H1 (cell line): ENCODE measurements around the gene CEND1. TPM values are rescaled to one million over a fixed set of nuclear protein-coding genes. Genes with fewer than 3 reads are reported as not detected.

ENCODE experiments used
- CTCF ChIA-PET: fragments of 300-600 bp; sonication (Branson Sonifier 250); formaldehyde crosslinking; loops from one replicate; lab custom pipeline; 2021; ENCODE audit not compliant: partially characterized antibody; lab: Charles Lee
- POLR2A ChIA-PET: fragments of 300-600 bp; sonication (Branson Sonifier 250); formaldehyde crosslinking; loops from one replicate; lab custom pipeline; 2021; ENCODE audit warnings: inconsistent platforms; ENCODE audit not compliant: partially characterized antibody; lab: Charles Lee
- DNase-seq, 2 experiments: peaks; one replicate each; pipeline versions ENCODE4 v3.0.0 to v3.0.0-alpha.2; 2010 to 2022; ENCODE audit warnings: low spot score in 2 of 2, low read depth in 1 of 2, mixed read lengths in 1 of 2
- FAIRE-seq: peaks from 2 replicates; lab custom pipeline; 2011; peaks lifted over from hg19 to GRCh38; lab: Jason Lieb, UNC
- H2AFZ ChIP-seq: 2 replicates; pipeline ENCODE4 v1.8.1; 2012; ENCODE audit warnings: low read length, inconsistent platforms
- H2AK5ac ChIP-seq: 2 replicates; pipeline ENCODE4 v1.6.1; 2013; ENCODE audit warnings: low read depth, low read length
- H2BK120ac ChIP-seq: replicated peaks from 2 replicates; pipeline ENCODE3; 2013; ENCODE audit warnings: low read depth, low read length, inconsistent platforms
- H2BK12ac ChIP-seq: 2 replicates; pipeline ENCODE4 v1.6.1; 2013; ENCODE audit warnings: low read depth, low read length
- H2BK15ac ChIP-seq: 2 replicates; pipeline ENCODE4 v1.6.1; 2013; ENCODE audit warnings: low read length
- H2BK20ac ChIP-seq: 2 replicates; pipeline ENCODE4 v1.6.1; 2013; ENCODE audit warnings: low read length
- H2BK5ac ChIP-seq: 2 replicates; pipeline ENCODE4 v1.6.1; 2013; ENCODE audit warnings: low read depth, low read length
- H3K14ac ChIP-seq: 2 replicates; pipeline ENCODE4 v1.6.1; 2013; ENCODE audit warnings: inconsistent platforms; ENCODE audit not compliant: insufficient read length
- H3K18ac ChIP-seq: 2 replicates; pipeline ENCODE4 v1.6.1; 2013; ENCODE audit warnings: low read length; ENCODE audit errors: extremely low read depth
- H3K23ac ChIP-seq: 2 replicates; pipeline ENCODE4 v1.6.1; 2013; ENCODE audit warnings: inconsistent platforms; ENCODE audit not compliant: insufficient read length
- H3K23me2 ChIP-seq: 2 replicates; pipeline ENCODE4 v1.6.1; 2013; ENCODE audit warnings: low read depth, low read length
- H3K27ac ChIP-seq: 2 replicates; pipeline ENCODE4 v1.6.1; 2011; ENCODE audit warnings: low read depth, low read length, inconsistent platforms
- H3K27me3 ChIP-seq, 4 experiments: replicated peaks in 1 of 4; 1 replicate in 1 of 4; 2 replicates in 3 of 4; pipeline versions ENCODE4 v1.6.1 to v1.8.1; 2011 to 2013; ENCODE audit warnings: low read length in 3 of 4, mild to moderate bottlenecking in 3 of 4, inconsistent platforms in 2 of 4, mixed read lengths in 2 of 4, moderate library complexity in 1 of 4; ENCODE audit not compliant: control insufficient read depth in 3 of 4, insufficient read depth in 3 of 4; ENCODE audit errors: extremely low read depth in 1 of 4
- H3K36me3 ChIP-seq, 4 experiments: 2 replicates each; pipeline versions ENCODE4 v1.6.1 to v1.8.1; 2011 to 2013; ENCODE audit warnings: mild to moderate bottlenecking in 4 of 4, low read length in 3 of 4, moderate library complexity in 2 of 4, control low read depth in 1 of 4, inconsistent platforms in 1 of 4; ENCODE audit not compliant: insufficient read depth in 4 of 4, control insufficient read depth in 2 of 4
- H3K4ac ChIP-seq: replicated peaks from 2 replicates; pipeline ENCODE3; 2013; ENCODE audit warnings: low read length, low read depth, mixed read lengths, inconsistent platforms; ENCODE audit not compliant: insufficient read length
- H3K4me1 ChIP-seq, 4 experiments: replicated peaks in 1 of 4; 1 replicate in 1 of 4; 2 replicates in 3 of 4; pipeline versions ENCODE4 v1.6.1 to v1.8.1; 2011 to 2013; ENCODE audit warnings: low read length in 3 of 4, inconsistent platforms in 2 of 4, mixed read lengths in 1 of 4; ENCODE audit not compliant: insufficient read depth in 4 of 4, control insufficient read depth in 3 of 4
- H3K4me2 ChIP-seq, 2 experiments: 2 replicates each; pipeline versions ENCODE4 v1.6.1 to v1.8.1; 2011 to 2013; ENCODE audit warnings: low read depth in 2 of 2, low read length in 2 of 2, control low read depth in 1 of 2, inconsistent platforms in 1 of 2, mild to moderate bottlenecking in 1 of 2; ENCODE audit not compliant: insufficient read depth in 1 of 2
- H3K4me3 ChIP-seq, 4 experiments: fragments of 200-600, 300-600 bp in 1 of 4; sonication (generic), shearing (Covaris generic), sonication (Bioruptor Twin) in 1 of 4; 2 replicates each; pipeline versions ENCODE4 v1.5.1 to v1.8.1; 2011 to 2016; ENCODE audit warnings: low read length in 4 of 4, low read depth in 3 of 4, control low read depth in 2 of 4, inconsistent platforms in 2 of 4, mild to moderate bottlenecking in 2 of 4, mixed read lengths in 1 of 4, moderate library complexity in 1 of 4; ENCODE audit not compliant: insufficient read depth in 2 of 4; ENCODE audit errors: extremely low read depth in 1 of 4
- H3K56ac ChIP-seq: replicated peaks from 2 replicates; pipeline ENCODE3; 2013; ENCODE audit warnings: low read depth, mild to moderate bottlenecking, mixed read lengths, low read length, inconsistent platforms; ENCODE audit not compliant: insufficient read length
- H3K79me1 ChIP-seq: 2 replicates; pipeline ENCODE4 v1.6.1; 2013; ENCODE audit warnings: low read depth, low read length, control low read depth
- H3K79me2 ChIP-seq, 2 experiments: 2 replicates each; pipeline versions ENCODE4 v1.6.1 to v1.8.1; 2012 to 2013; ENCODE audit warnings: low read length in 2 of 2, mild to moderate bottlenecking in 2 of 2, inconsistent platforms in 1 of 2; ENCODE audit not compliant: insufficient read depth in 2 of 2, control insufficient read depth in 1 of 2
- H3K9ac ChIP-seq, 4 experiments: replicated peaks in 1 of 4; 1 replicate in 1 of 4; 2 replicates in 3 of 4; pipeline versions ENCODE4 v1.6.1 to v1.8.1; 2011 to 2013; ENCODE audit warnings: low read depth in 3 of 4, low read length in 3 of 4, control low read depth in 2 of 4, mild to moderate bottlenecking in 2 of 4, moderate library complexity in 2 of 4, inconsistent platforms in 1 of 4; ENCODE audit errors: extremely low read depth in 1 of 4
- H3K9me3 ChIP-seq, 2 experiments: 2 replicates each; pipeline versions ENCODE4 v1.6.1 to v1.8.1; 2012 to 2013; ENCODE audit warnings: mild to moderate bottlenecking in 2 of 2, moderate library complexity in 2 of 2, control low read depth in 1 of 2, inconsistent platforms in 1 of 2, low read depth in 1 of 2, low read length in 1 of 2, mixed read lengths in 1 of 2; ENCODE audit not compliant: insufficient read depth in 2 of 2
- H4K20me1 ChIP-seq, 2 experiments: replicated peaks in 1 of 2; 2 replicates each; pipeline versions ENCODE3 to v1.8.1; 2011 to 2013; ENCODE audit warnings: inconsistent platforms in 2 of 2, low read length in 2 of 2, mild to moderate bottlenecking in 1 of 2; ENCODE audit not compliant: insufficient read depth in 2 of 2, control insufficient read depth in 1 of 2
- H4K5ac ChIP-seq: 2 replicates; pipeline ENCODE4 v1.6.1; 2013; ENCODE audit warnings: low read length, low read depth, mixed read lengths, inconsistent platforms; ENCODE audit not compliant: insufficient read length
- H4K8ac ChIP-seq: 2 replicates; pipeline ENCODE4 v1.8.0; 2013; ENCODE audit warnings: mild to moderate bottlenecking, moderate library complexity, low read length, inconsistent platforms; ENCODE audit not compliant: insufficient read depth; ENCODE audit errors: extremely low read depth
- H4K91ac ChIP-seq: replicated peaks from 2 replicates; pipeline ENCODE3; 2013; ENCODE audit warnings: low read length, mixed read lengths, inconsistent platforms; ENCODE audit not compliant: insufficient read length
- BRCA1 ChIP-seq: IDR thresholded peaks from 2 replicates; pipeline ENCODE4 v1.6.1; 2012; ENCODE audit warnings: low read depth, low read length, improper control_type of control experiment
- POLR2AphosphoS5 ChIP-seq: IDR thresholded peaks from 2 replicates; pipeline ENCODE4 v1.6.1; 2011; ENCODE audit warnings: low read depth, low read length
- RFX5 ChIP-seq: IDR thresholded peaks from 2 replicates; pipeline ENCODE4 v1.6.1; 2011; ENCODE audit warnings: low read depth, low read length, improper control_type of control experiment, borderline replicate concordance
- WGBS, 2 experiments: shearing (Covaris generic) in 1 of 2; methylation state at CpG; one replicate each; pipeline versions ENCODE4 v1.1.6 to v1.1.7; 2013 to 2015; ENCODE audit warnings: low lambda C conversion rate in 2 of 2, mixed read lengths in 2 of 2, inconsistent platforms in 1 of 2, low coverage in 1 of 2, missing lambda C conversion rate in 1 of 2; ENCODE audit not compliant: insufficient replicate concordance in 2 of 2, insufficient coverage in 1 of 2, insufficient read length in 1 of 2; ENCODE audit errors: extremely low coverage in 1 of 2, missing lambda C conversion rate in 1 of 2; 5-methylcytosine and 5-hydroxymethylcytosine counted together
- polyA plus RNA-seq, 7 experiments: library from polyadenylated mRNA; depleted of rRNA in 3 of 7; stranded (reverse) in 5 of 7; unstranded in 2 of 7; fragments of >200 nt in 5 of 7; fragments of 200-250 nt in 2 of 7; gene quantifications; 1 replicate in 5 of 7; 2 replicates in 1 of 7; 4 replicates in 1 of 7; pipeline versions ENCODE4 v1.2.1 to v1.2.3, GENCODE V29; 2011 to 2013; ENCODE audit warnings: missing spikeins in 2 of 7, mixed read lengths in 2 of 7
- total RNA-seq: library from RNA; stranded (reverse); fragmentation: NEBNext Ultra II Directional; extraction: Animal tissue kit (Norgen Biotek cat#: 25700); gene quantifications from 2 replicates; pipeline ENCODE4 v1.2.1, GENCODE V29; 2021

The CEND1 gene
- total and polyA plus RNA-seq, 2 of the 8 experiments (the other 6 are each of a cell fraction or from before 2014, with no cell fraction given): 0.82 to 5.0 TPM

DNA sequence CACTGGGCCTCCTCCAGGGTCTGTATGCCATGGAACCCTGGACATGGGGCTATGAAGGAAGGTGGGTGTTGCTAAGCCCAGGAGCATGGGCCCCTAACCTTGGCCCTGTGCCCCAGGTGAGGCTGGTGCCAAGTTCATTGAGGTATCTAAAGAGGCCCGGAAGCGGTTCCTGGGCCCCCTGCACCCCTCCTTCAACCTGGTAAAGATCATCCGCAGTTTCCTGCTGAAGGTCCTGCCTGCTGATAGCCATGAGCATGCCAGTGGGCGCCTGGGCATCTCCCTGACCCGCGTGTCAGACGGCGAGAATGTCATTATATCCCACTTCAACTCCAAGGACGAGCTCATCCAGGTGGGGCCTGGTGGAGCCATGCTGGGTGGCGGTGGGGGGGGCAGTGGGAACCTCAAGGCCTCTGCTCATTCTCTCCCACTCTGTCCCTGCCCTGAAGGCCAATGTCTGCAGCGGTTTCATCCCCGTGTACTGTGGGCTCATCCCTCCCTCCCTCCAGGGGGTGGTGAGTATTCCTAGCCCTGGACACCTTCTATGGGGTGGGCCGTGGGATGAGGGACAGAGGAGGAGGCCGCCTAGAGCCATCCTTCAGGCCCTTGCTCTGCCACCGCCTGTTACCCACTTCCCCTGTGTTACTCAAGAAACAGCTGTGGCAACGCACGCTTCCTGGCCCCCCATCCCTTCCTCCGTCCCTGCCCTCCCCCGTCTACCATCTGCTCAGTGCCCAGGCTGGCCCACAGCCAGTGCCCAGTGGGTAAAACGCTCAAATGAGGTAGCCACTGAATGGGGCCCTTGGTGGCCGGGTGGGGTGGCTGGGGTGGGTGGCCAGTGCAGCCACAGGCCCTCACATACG lies 31.9 kb upstream of the CEND1 start:
- DNase-seq: no peak
- WGBS, 2 experiments: 94% methylated on average over 16 of the region's 22 CpGs; no CpG with 5 or more reads in 1 of the 2 experiments
- POLR2A ChIA-PET: interaction anchor here (40.4 to 53.0 kb wide), 2 partner anchors 8 to 11 kb away, joined by 1917 read pairs; partner anchors contain the start of genes CD151, CEND1, CRACR2B and PIDD1
- Histone ChIP-seq H3K79me2 (peaks cover 0 to 5% of the 10 kb centered on the region in 2 experiments; a peak in 1 of 4 replicates), H3K79me1 (peaks cover 8% of the 10 kb centered on the region), H3K9ac (no peak overlapping the region), H3K27me3 (no peaks in the 10 kb centered on the region; a peak in 2 of 7 replicates), H3K14ac (no peak overlapping the region), H3K4ac (no peak overlapping the region), H4K91ac (no peak overlapping the region), H2BK15ac (no peak overlapping the region), H3K23me2 (peaks cover 8% of the 10 kb centered on the region; the same call in 1 of the 2 replicates), H3K36me3 (peaks cover 0 to 10% (median 1%) of the 10 kb centered on the region in 4 experiments; a peak in 1 of 8 replicates), H4K20me1 (peaks cover 0 to 14% of the 10 kb centered on the region in 2 experiments), H2BK12ac (0 out of 2 replicates have a peak overlapping the region, but pooled peaks have one; percentile 27), H4K8ac (no peak overlapping the region), H3K9me3 (no peaks in the 10 kb centered on the region), H3K27ac (no peak overlapping the region), H2BK120ac (no peak overlapping the region), H2BK5ac (no peak overlapping the region), H3K4me2 (no peak overlapping the region), H3K4me3 (no peak overlapping the region), H2AFZ (no peak overlapping the region), H3K18ac (no peak overlapping the region), H3K23ac (no peak overlapping the region), H3K4me1 (peaks cover 0 to 15% (median 9%) of the 10 kb centered on the region in 4 experiments; a peak in 5 of 7 replicates), H2AK5ac (no peak overlapping the region), H3K56ac (no peak overlapping the region), H4K5ac (no peak overlapping the region), H2BK20ac (no peak overlapping the region)
- no peak for FAIRE-seq
- CTCF ChIA-PET: interaction anchor here (0.7 to 1.7 kb wide), 6 partner anchors 21 to 272 kb away, joined by 3 to 4 read pairs (median 3); no protein-coding TSS in a partner anchor
- TF ChIP-seq POLR2AphosphoS5 (no peak), BRCA1 (no peak), RFX5 (no peak)
